ENCODE measurements around the gene BCR.
A peak's percentile ranks its signal among the peaks of the same experiment; 100 is the strongest.

The BCR gene

DNA sequence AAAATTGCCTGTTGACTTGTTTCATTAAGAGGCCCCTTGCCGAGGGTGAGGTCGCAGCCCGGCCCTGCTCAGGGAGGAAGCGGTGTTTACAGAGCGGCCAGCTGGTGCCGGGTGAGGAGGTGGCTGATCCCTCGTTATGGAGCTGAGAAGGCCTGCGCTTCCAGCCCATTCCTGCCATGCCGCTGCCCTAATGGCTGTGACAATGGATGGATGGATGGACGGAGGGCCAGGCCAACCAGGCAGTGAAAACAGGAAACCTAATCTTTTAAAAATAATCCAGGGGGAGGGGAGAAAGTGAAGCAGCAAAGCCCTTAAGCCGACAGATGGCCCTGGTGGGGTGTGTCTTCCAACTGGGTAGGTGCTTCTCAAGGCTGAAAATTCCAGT, 38.5 kb downstream of the BCR start:
- peak; percentile 17 for DNase-seq

- DNase-seq: no peak
Measured at GRCh38 chr22:23219317-23219716, 39.0 kb downstream of the BCR start.

- DNase-seq: peak; percentile 24
Measured at GRCh38 chr22:23219822-23220484, 39.6 kb downstream of the BCR start.

DNA sequence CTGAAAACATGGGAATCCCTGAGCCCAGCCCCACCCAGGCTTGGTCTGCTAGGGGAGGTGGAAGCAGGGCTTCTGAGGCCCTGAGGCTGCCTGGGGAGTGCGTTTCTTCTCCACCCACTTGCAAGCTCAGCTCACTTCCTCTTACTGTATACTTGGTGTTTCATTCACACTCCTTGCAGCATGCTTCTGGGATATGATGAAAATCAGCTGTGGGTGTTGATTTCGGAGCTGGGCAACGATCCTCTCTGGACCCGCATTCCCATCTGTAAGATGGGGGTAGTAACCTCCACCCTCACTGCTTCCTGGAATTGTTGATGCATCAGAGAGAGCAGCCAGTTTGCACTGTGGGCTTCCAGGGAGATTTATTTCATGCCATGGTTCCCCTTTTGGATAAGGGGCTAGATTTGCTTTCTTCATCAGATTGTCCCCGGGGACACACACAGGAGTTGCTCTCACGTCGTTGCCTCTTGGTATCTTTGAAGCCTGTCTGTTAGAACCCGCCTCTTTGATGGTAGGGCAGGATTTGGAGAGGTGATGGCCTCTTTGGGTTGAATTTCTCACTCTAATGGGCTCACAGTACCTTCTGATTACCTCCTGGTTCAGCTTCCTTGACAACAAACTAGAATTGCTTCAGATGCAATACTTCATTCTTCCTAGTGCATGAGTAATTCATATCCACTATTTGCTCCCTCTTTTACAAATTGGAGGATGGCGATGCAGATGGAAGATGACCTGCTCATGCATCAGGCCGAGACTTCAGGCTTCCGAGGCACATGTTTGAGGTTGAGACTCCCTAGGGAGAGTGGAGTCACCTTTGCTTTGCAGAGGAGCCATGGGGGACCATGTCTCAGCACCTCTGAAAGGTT, 40.4 kb downstream of the BCR start:
- no peak for DNase-seq

GRCh38 chr22:23221351-23221804, 41.1 kb downstream of the BCR start:
- DNase-seq: no peak

- no peak for DNase-seq
Measured at GRCh38 chr22:23222033-23222792, 41.9 kb downstream of the BCR start.

- no peak for DNase-seq
Measured at GRCh38 chr22:23222793-23223568, 42.7 kb downstream of the BCR start.

DNA sequence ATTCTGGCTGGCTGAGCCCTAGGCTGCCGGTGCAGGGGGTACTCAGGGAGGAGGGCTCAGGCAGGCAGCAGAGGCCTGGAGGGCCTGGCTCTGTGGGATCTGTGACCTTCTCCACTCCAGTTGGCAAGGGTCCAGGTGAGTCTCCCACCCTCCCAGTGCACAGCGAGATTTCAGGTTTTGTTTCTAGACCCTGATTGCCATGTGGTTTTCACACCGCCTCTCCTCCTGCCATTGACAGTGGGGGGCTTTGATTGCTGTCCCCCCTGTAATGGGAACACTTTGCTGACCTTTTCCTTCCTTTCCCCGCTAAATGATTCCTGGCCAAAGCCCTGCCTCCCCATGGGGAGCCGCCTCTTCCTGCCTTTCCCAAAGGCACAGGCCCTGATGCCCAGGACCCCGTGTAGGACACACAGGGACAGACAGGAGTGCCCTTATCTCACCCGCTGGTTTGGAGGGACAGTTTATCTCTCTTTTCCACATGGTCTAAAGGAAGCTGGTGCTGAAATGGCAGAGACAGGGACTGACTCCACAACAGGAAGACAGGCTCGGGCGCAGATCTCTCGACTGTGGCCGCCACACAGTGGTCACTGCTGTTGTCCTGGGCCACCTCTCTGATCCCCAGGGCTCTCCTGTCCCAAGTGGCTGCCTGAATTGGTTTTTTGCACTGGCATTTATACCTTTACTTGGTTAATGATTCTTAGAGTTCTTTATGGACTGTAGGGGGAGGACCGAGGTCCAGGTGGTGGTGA, 43.4 kb downstream of the BCR start:
- DNase-seq: no peak

- DNase-seq: no peak
Measured at GRCh38 chr22:23224846-23225245, 44.5 kb downstream of the BCR start.

GRCh38 chr22:23225337-23225723, 45.0 kb downstream of the BCR start:
- DNase-seq: no peak

- peak; percentile 45 for DNase-seq
Measured at GRCh38 chr22:23225724-23226496, 45.6 kb downstream of the BCR start.

DNA sequence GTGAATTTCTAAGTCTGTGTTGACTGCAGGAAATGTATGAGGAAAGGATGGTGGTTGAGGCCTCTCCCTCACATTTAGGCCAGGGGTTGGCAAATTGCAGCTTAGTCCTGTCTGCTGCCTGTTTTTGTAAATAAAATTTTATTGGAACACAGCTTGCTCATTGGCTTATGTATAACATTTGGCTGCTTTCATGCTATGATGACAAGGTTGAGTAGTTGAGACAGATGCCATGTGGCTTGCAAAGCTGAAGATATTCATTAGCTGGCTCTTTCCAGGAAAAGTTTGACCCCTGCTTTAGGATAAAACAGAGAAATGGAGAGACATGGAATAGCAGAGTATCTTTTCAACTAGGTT, 46.2 kb downstream of the BCR start:
- DNase-seq: no peak

GRCh38 chr22:23227380-23227779, 47.1 kb downstream of the BCR start:
- DNase-seq: no peak

- no peak for DNase-seq
Measured at GRCh38 chr22:23228503-23228902, 48.2 kb downstream of the BCR start.

- no peak for DNase-seq
Measured at GRCh38 chr22:23229646-23230045, 49.3 kb downstream of the BCR start.

- DNase-seq: peak; percentile 72
Measured at GRCh38 chr22:23230348-23231068, 50.2 kb downstream of the BCR start.

GRCh38 chr22:23231471-23232093, 51.3 kb downstream of the BCR start:
- no peak for DNase-seq

DNA sequence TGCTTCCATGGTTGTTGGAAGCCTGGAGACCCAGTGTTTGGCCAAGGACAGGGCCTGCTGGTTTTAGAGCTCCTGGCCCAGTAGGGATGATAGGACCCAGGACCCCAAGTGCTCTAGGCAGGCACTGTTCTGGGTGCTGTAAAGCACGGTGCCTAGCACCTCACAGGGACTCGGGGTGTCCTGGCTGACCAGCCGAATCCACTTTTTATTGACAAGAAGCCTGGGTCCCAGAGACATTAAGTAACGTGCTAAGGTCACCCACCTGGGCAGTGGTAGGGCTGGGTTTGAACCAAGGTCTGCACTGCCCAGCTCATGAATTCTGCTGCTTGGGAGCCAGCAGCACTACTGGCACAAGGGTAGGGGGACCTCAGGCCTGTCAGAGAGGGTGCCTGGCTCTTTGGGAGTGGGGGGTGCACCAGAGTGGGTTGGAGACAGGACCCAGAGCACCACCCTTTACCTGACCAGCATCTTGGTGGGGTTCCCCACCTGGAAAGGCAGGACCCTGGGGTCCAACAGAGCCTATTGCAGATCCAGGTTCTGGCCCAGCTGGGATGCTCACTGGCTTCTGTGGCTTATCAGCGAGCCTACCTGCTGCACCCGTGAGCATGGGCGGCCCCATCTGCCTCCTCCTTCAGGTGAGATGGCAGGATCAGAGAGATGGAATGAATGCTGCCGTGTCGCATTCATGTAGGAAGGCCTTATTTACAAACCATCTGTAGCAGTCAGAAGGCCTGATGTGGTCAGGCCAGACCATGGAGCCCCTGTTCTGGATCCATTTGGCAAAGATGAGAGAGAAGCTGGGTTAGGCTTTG, 52.0 kb downstream of the BCR start:
- no peak for DNase-seq

GRCh38 chr22:23233084-23233531, 52.8 kb downstream of the BCR start:
- no peak for DNase-seq
